ENCODE measurements around the gene HSD17B10. TPM values are rescaled to one million over a fixed set of nuclear protein-coding genes. Genes with fewer than 3 reads are reported as not detected.
A peak's percentile ranks its signal among the peaks of the same experiment; 100 is the strongest.
"Not testable (repeated sequence)": the region's sequence is repeated elsewhere in the genome, so short reads cannot be mapped to it uniquely, and the experiment has no call there.

HSD17B10 gene
- total RNA-seq, 1 donor from 2014 or later = 116 TPM

GRCh38 chrX:53440101-53440500 lies 5.9 kb upstream of the HSD17B10 start:
- no peak for ATAC-seq
- intact Hi-C loops (cut with DNase I) = no loop called here
- no peak for DNase-seq (ENCODE audit: missing footprints)

- intact Hi-C loops (cut with DNase I) = loop anchor here (10.0 kb wide), 1 partner anchor 154 kb away; the partner anchor contains the start of gene IQSEC2
- DNase-seq (ENCODE audit: missing footprints) (no peak), ATAC-seq (no peak)
Measured at GRCh38 chrX:53438832-53439230, 4.7 kb upstream of the HSD17B10 start.

DNA sequence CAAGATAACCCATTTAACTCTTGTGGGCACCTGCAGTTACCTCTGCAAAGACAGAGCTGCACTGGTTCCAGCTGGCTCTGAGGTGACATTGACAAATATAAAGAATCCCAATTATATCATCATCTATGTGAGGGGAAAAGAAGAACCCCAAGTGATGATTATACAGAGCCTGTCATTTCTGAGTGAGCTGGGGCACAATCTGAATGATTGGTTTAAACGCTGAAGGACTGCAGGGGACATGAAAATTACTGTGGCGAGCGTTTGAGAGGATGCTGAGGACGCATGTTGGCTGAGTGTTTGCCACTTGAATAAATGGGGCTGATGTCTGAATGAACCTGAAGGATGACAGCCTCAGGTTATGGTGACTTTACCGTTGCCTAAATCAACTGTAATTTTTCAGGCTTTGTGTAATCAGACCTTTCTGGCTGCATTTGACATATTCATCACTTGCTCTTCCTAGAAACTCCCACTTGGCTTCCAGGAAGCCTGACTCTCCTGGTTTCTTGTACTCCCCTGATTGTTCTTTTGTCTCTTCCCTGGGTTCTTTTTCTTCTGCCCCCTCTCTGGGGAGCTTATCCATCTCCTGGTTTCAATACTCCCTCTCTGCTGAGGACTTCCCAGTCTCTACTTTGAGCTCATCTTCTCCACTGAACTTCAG lies 4.1 kb upstream of the HSD17B10 start:
- no peak for DNase-seq (ENCODE audit: missing footprints)
- intact Hi-C loops (cut with DNase I) = loop anchor here (10.0 kb wide), 1 partner anchor 154 kb away; the partner anchor contains the start of gene IQSEC2
- no peak for ATAC-seq

DNA sequence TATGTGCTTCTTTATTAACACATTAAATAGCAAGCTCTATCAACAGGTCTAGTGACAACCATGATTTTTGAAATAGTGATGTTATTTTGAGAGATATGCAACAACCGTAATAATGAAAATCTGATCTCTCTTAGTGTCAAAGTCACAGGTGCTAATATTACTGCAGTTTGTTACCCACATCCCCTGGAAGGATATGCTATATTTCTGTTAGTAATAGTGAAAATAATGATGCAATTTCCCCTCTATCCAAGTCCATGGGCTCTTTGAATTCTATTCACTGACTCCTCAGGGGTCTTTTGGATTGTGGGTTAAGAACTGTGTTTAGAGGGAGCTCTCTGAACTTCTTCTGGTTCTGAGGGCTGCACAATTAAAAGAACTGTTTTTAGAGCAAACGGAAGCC lies 3.0 kb upstream of the HSD17B10 start:
- intact Hi-C loops (cut with DNase I) = loop anchor here (2.0 to 10.0 kb wide), 2 partner anchors 118 to 152 kb away; partner anchors contain the start of gene IQSEC2
- DNase-seq (ENCODE audit: missing footprints) (no peak), ATAC-seq (no peak)

DNA sequence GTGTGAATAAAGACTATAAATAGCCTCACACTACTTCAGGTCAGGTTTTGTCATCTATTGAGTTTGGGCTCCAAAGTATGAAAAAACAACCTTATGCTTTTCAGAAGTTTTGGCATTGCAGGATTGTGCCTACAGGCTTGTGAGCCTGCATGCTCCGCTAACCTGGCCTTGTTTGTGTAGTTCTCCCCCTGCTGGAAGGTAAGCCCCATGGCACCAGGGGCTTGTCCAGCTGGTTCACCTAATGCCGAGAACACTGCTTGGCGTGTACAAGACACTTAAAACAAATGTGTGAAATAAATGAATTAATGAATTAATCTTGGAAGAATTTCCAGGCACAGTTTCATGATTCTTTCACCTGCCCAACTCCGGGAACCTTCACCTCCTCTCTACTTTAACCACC lies 1.8 kb upstream of the HSD17B10 start:
- DNase-seq (ENCODE audit: missing footprints) (peak; percentile 68), ATAC-seq (no peak)
- intact Hi-C loops (cut with DNase I) = loop anchor here (2.0 to 10.0 kb wide), 2 partner anchors 117 to 151 kb away; partner anchors contain the start of gene IQSEC2

GRCh38 chrX:53430231-53430630 lies 3.9 kb downstream of the HSD17B10 start:
- intact Hi-C loops (cut with DNase I) = loop anchor here (10.0 kb wide), 1 partner anchor 145 kb away; the partner anchor contains the start of gene IQSEC2
- no peak for DNase-seq (ENCODE audit: missing footprints)

GRCh38 chrX:53429755-53430154 lies 4.4 kb downstream of the HSD17B10 start:
- ATAC-seq (no peak), DNase-seq (ENCODE audit: missing footprints) (no peak)
- intact Hi-C loops (cut with DNase I) = loop anchor here (10.0 kb wide), 1 partner anchor 145 kb away; the partner anchor contains the start of gene IQSEC2

More at GRCh38 chrX:53430231-53430630, 3.9 kb downstream of the HSD17B10 start:
- no peak for ATAC-seq

GRCh38 chrX:53422861-53423306 lies 11.3 kb downstream of the HSD17B10 start, which contains the start of gene RIBC1:
TSS of gene RIBC1 (plus strand) at chrX:53422873. CDS start at chrX:53426277, 3,404 bp downstream.
- intact Hi-C loops (cut with DNase I) = no loop called here

DNA sequence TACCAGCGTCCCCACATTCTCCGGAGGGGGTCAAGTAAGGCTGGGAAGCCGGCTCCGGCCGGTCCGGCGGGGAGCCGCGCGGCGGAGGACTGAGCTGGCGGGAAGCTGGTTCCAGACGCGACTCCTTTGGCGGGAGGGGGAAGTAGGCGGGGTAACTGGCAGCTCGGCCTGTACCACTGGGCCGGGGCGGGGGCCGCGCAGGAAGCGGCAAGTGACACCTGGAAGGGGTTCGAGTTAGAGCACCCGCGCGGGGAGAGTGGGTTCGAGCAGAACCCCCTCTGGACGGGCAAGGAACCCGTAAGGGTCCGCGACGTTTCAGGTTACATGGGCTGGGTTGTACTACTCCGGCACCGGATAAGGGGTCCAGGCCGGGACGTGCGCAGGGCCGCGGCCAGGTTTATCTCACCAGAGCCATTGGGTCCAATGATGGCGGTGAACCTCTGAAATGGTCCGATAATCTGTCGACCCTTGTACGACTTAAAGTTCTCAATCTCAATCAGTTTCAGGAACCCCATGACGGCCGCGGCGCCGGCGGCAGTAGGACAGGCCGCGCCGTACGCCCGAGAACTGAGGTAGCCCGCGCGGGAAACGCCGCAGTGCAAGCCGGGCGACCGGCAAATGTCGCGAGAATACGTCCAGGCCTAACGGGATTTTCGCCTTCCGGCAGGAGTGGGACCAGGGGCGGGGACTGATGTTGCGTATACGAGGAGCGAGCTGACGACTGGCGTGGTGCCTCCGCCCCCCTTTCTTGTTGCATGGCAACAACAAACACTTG lies 11.9 kb downstream of the HSD17B10 start, which contains the start of gene SMC1A:
TSS of gene SMC1A (minus strand) at position 569 of the 775 bp plus-strand sequence. CDS start at position 515, 54 bp downstream.
- peak; percentile 97 for ATAC-seq
- DNase-seq (ENCODE audit: missing footprints) = peak; percentile 96
- intact Hi-C loops (cut with DNase I) = no loop called here

More at GRCh38 chrX:53422861-53423306, 11.3 kb downstream of the HSD17B10 start, which contains the start of gene RIBC1:
- DNase-seq (ENCODE audit: missing footprints) = no peak
- no peak for ATAC-seq

DNA sequence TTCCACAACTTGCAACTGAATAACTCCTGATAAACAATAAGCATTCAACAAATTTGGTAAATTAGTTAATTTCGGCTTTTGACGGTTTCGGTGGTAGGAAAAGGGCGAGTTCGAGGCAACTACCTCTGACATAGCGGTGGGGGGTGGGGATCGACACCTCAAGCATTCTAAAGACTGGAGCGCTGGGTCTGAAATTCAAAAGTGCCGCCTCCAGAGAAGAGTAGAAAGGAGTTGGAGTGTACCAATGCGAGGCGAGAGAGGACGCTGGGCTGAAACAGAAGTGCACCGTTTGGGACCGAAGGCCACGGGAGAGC lies 12.4 kb downstream of the HSD17B10 start:
- no peak for DNase-seq (ENCODE audit: missing footprints)
- intact Hi-C loops (cut with DNase I) = no loop called here
- ATAC-seq = no peak

DNA sequence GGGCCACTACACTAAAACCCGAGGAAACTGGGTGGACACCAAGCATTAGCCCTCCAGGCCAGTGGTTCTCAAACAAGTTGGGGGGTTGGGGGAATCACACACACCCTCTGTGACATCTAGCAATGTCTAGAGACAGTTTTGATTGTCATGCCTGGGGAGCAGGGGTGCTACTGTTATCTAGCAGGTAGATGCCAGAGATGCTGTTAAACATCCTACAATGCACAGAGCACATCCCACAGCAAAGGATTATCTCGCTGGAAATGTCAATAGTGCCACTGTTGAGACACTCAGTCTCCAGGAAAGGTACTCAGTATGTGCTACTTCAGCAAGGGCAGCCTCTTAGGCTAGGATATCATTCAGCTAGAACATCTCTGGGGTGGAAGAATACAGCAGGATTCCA lies 13.0 kb downstream of the HSD17B10 start:
- intact Hi-C loops (cut with DNase I) = no loop called here
- ATAC-seq (no peak), DNase-seq (ENCODE audit: missing footprints) (no peak)

DNA sequence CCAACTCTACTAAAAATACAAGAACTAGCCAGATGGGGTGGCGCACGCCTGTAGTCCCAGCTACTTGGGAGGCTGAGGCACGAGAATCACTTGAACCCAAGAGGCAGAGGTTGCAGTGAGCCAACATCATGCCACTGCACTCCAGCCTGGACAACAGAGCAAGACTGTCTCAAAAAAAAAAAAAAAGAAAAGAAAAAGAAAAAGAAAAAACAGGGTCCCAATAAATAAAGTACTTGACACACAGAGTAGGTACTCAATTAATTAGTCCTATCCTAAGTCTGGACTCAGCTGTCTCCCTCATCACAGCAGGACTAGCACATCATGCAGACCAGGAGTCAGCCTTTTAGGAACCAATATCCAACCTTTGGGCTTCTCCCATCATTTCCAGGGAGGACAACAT lies 13.8 kb downstream of the HSD17B10 start:
- intact Hi-C loops (cut with DNase I); ATAC-seq; DNase-seq (ENCODE audit: missing footprints): not testable (repeated sequence)

- ATAC-seq = no peak
- DNase-seq (ENCODE audit: missing footprints) = no peak
- intact Hi-C loops (cut with DNase I) = no loop called here
Measured at GRCh38 chrX:53412446-53412845, 21.7 kb downstream of the HSD17B10 start.

DNA sequence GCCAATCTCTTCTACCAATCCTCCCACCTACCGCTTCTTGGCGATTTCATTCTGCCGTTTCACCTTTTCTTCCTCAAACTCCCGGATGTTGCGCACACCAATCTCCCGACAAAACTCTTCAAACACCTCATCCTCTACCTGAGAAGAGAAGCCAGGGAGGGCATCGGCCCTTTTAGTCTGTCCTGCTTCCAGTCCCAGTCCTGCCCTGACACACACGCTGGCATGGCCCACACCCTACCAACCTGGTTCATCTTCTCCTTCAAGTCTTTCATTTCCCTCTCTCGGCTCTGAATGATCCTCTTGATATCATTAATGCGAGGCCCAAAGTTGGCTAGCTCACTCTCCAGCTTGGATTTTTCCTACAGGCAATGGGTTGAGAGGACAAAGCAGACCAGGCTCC lies 30.6 kb downstream of the HSD17B10 start:
- ATAC-seq = no peak
- intact Hi-C loops (cut with DNase I) = no loop called here
- no peak for DNase-seq (ENCODE audit: missing footprints)

GRCh38 chrX:53398216-53398615 lies 36.0 kb downstream of the HSD17B10 start:
- intact Hi-C loops (cut with DNase I) = no loop called here
- ATAC-seq = no peak
- DNase-seq (ENCODE audit: missing footprints) = no peak

DNA sequence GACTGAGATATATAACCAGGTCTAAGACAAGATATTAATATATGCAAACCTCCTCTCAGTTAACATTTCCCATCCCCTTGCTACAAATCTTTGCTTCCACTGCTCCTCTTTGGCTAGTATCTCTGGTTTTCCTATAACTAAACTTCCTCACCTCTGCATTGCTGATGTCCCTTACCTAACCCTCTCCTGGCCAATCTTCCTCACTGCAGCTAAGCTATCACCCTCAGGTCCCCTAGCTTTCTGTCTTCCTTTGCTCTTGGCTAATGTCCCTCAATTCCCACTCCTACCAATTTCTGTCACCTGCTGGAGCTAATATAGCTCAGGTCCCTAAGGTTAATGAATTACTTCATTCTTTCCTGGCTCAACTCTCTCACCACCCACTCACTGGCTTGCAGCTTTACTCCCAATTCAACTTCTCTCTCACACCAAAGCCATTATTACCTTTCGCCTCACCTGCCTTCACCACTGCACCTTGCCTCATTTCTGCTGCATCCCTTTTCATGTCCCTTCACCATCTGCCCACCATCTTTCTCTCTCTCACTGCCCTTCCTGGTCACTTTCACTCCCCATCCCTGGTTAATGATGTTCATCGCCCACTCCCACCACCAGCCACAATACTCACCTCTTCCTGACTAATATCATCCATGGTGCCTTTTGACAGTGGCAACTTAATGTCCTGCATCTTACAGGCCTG lies 38.4 kb downstream of the HSD17B10 start:
- ATAC-seq = no peak
- DNase-seq (ENCODE audit: missing footprints) = no peak
- intact Hi-C loops (cut with DNase I) = no loop called here

DNA sequence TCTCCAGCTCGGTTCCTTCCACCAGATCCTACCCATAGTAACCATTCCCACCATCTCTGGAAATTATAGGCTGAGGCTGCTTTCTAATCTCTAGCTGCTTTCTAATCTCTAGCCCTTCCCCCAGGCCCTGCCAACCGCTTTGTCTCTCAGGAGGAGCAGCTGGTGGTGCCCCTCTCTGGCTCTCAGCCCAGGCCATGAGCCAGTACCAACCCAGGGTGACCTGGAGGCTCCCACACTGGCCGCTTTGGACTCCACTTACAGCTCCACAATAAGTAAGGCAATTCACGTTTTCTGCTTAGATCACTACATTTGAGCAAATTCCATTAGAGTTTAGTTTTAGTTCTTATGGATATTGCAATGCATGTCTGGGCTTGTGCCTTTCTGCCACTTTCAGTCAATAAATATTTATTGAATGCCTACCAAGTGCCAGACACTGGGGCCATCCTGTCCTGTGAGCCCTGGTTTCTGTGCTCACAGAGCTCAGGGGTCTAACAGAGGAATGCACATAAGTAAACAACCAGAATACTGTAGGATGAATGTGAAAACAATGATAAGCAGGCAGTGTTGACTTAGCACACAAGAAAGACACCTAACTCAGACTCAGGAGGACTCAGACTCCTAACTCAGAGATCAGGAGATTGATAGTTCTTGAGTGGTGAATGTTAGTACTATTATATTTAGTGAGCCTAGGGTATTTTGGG lies 50.6 kb downstream of the HSD17B10 start:
- DNase-seq (ENCODE audit: missing footprints) (no peak), ATAC-seq (no peak)
- intact Hi-C loops (cut with DNase I) = no loop called here

Measured in Right ventricle myocardium inferior (tissue), 1 donor.